HL-60 (cell line): Measurements from ENCODE around the gene HOXD13.

Experiments used
- DNase-seq, 2 experiments: peaks; one replicate each; pipeline ENCODE4 v3.0.0-alpha.2; 2010 to 2020; ENCODE audit warnings: low read depth in 1 of 2, low spot score in 1 of 2
- H3K27ac ChIP-seq: fragments of 250-450 bp; sonication (Bioruptor Pico); replicated peaks from 2 replicates; pipeline ENCODE4 v1.5.1; 2020; ENCODE audit warnings: mild to moderate bottlenecking, moderate library complexity
- H3K27me3 ChIP-seq: fragments of 250-450 bp; sonication (Bioruptor Pico); 2 replicates; pipeline ENCODE4 v1.5.1; 2021; ENCODE audit warnings: mild to moderate bottlenecking, moderate library complexity; ENCODE audit not compliant: insufficient read depth, poor library complexity, severe bottlenecking
- H3K4me3 ChIP-seq: replicated peaks from 2 replicates; pipeline ENCODE4 v1.5.1; 2011; ENCODE audit warnings: mild to moderate bottlenecking, control low read depth, low read length; ENCODE audit not compliant: insufficient read depth
- GABPA ChIP-seq: IDR thresholded peaks from 2 replicates; pipeline ENCODE4 v1.6.1; 2012; ENCODE audit warnings: low read depth
- POLR2AphosphoS5 ChIP-seq: IDR thresholded peaks from 2 replicates; pipeline ENCODE4 v1.6.1; 2012; ENCODE audit warnings: low read depth
- REST ChIP-seq: IDR thresholded peaks from 2 replicates; pipeline ENCODE4 v1.6.1; 2012; ENCODE audit warnings: low read depth; ENCODE audit not compliant: insufficient replicate concordance
- SPI1 ChIP-seq: IDR thresholded peaks from 2 replicates; pipeline ENCODE4 v1.6.1; 2012; ENCODE audit warnings: low read depth, mild to moderate bottlenecking, borderline replicate concordance
- TF ChIP-seq, protein P1 (sequence below): IDR thresholded peaks from one replicate; pipeline ENCODE4 v1.5.1; 2011; ENCODE audit warnings: low read length, control low read depth, inconsistent platforms; ENCODE audit not compliant: insufficient read depth

The HOXD13 gene

GRCh38 chr2:176107731-176108181 is 15.2 kb downstream of the HOXD13 start:
- TF ChIP-seq GABPA (no peak), POLR2AphosphoS5 (no peak), SPI1 (no peak), REST (no peak)
- TF ChIP-seq, protein P1, sequence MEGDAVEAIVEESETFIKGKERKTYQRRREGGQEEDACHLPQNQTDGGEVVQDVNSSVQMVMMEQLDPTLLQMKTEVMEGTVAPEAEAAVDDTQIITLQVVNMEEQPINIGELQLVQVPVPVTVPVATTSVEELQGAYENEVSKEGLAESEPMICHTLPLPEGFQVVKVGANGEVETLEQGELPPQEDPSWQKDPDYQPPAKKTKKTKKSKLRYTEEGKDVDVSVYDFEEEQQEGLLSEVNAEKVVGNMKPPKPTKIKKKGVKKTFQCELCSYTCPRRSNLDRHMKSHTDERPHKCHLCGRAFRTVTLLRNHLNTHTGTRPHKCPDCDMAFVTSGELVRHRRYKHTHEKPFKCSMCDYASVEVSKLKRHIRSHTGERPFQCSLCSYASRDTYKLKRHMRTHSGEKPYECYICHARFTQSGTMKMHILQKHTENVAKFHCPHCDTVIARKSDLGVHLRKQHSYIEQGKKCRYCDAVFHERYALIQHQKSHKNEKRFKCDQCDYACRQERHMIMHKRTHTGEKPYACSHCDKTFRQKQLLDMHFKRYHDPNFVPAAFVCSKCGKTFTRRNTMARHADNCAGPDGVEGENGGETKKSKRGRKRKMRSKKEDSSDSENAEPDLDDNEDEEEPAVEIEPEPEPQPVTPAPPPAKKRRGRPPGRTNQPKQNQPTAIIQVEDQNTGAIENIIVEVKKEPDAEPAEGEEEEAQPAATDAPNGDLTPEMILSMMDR, result no peak
- Histone ChIP-seq H3K27me3 (peaks cover 74% of the 10 kb centered on the region), H3K4me3 (no peak overlapping the region), H3K27ac (no peak overlapping the region)
- DNase-seq, result no peak

GRCh38 chr2:176109192-176109901 is 16.8 kb downstream of the HOXD13 start:
- Histone ChIP-seq H3K27ac (no peak overlapping the region), H3K4me3 (no peak overlapping the region), H3K27me3 (peaks cover 74% of the 10 kb centered on the region)
- TF ChIP-seq, protein P1, result no peak
- TF ChIP-seq REST, result no peak
- TF ChIP-seq POLR2AphosphoS5, result no peak
- TF ChIP-seq SPI1, result no peak
- no peak for TF ChIP-seq GABPA
- no peak for DNase-seq

- Histone ChIP-seq H3K4me3 (no peak overlapping the region), H3K27me3 (peaks cover 74% of the 10 kb centered on the region), H3K27ac (no peak overlapping the region)
- TF ChIP-seq GABPA, result no peak
- TF ChIP-seq, protein P1, result no peak
- no peak for TF ChIP-seq REST
- DNase-seq, result no peak
Measured at GRCh38 chr2:176109946-176110345, 17.4 kb downstream of the HOXD13 start.
